DND-41 (cell line): Measurements from ENCODE around the gene KLHL11.

ENCODE experiments used
- EZH2 ChIP-seq: IDR thresholded peaks from 3 replicates; pipeline ENCODE4 v1.6.1; 2012; ENCODE audit warnings: borderline replicate concordance, low read depth, mild to moderate bottlenecking, moderate library complexity, low read length, inconsistent platforms; ENCODE audit not compliant: severe bottlenecking
- TF ChIP-seq, protein P1 (sequence below): IDR thresholded peaks from 2 replicates; pipeline ENCODE4 v1.5.1; 2012; ENCODE audit warnings: borderline replicate concordance, low read length, moderate library complexity, mild to moderate bottlenecking; ENCODE audit not compliant: poor library complexity, severe bottlenecking; ENCODE audit errors: extremely low read depth

DNA sequence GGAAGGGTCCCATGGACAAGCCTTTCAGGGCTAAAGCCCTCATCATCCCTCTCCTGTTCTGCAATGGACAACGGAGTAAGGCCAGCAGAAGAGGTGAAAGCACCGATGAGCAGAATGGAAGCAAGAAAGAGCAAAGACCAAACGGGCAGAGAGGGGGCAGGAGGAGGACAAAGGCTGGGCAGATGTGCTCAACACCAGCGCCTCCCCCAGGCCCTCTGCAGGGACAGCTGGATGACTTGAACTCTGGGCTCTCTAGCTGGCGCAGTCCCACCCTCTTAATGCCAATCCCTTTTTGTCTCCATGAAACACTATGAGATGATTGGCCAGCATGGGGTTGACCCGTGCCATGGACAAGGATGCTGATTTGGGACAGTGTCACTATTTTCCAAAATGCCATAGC is 31.5 kb upstream of the KLHL11 start:
- TF ChIP-seq, protein P1, sequence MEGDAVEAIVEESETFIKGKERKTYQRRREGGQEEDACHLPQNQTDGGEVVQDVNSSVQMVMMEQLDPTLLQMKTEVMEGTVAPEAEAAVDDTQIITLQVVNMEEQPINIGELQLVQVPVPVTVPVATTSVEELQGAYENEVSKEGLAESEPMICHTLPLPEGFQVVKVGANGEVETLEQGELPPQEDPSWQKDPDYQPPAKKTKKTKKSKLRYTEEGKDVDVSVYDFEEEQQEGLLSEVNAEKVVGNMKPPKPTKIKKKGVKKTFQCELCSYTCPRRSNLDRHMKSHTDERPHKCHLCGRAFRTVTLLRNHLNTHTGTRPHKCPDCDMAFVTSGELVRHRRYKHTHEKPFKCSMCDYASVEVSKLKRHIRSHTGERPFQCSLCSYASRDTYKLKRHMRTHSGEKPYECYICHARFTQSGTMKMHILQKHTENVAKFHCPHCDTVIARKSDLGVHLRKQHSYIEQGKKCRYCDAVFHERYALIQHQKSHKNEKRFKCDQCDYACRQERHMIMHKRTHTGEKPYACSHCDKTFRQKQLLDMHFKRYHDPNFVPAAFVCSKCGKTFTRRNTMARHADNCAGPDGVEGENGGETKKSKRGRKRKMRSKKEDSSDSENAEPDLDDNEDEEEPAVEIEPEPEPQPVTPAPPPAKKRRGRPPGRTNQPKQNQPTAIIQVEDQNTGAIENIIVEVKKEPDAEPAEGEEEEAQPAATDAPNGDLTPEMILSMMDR = peak; percentile 12
- TF ChIP-seq EZH2 = no peak
